HG03139 (cell line): ENCODE results near the gene ACSL1.
"Not testable (repeated sequence)": the region's sequence is repeated elsewhere in the genome, so short reads cannot be mapped to it uniquely, and the experiment has no call there.

Source experiments
- ATAC-seq: cut with Tn5 transposase; IDR thresholded peaks from one replicate; pipeline ENCODE4 v1.9.1; 2021; ENCODE audit not compliant: unreplicated experiment

ACSL1 gene

DNA sequence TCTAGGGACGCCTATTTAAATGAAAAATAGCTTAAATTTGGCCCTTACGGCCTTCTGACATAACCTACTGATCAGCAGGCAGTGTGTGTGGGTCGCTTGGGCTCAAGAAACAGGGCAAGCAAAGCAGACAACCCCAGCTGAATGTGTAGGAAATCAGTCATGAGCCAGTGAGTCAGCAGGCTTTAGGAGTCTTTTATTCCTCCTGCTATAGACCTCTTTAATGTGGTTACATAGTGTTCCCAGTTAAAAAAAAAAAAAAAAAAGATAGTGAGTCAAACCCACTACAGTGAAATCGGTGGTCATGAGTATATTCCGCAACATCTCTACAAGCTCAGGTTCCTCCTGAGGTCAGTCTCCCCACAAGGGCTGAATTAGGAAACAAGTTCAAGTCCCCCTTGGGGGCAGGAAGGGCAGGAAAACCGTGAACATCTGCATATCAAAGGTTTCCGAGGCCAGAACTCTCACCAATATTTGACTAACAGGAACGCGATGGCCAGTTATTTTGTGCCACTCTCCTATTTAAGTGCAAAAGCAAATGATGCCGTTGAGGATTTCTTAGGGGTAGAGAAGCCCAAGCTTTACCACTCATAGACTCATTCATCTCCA, 32.7 kb downstream of the ACSL1 start:
- ATAC-seq: no peak

DNA sequence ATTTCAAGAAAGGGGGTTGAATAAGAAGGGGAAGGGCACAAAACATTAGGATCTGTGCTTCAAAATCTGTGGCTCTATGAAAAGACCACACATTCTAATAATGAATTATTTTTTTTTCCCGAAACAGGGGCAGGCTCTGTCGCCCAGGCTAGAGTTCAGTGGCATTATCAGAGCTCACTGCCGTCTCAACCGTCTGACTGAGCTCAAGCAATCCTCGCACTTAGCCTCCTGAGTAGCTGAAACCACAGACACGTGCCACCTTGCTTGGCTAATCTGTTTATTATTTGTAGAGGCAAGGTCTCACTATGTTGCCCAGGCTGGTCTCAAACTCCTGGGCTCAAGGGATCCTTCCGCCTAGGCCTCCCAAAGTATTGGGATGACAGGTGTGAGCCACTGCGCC, 33.4 kb downstream of the ACSL1 start:
- no peak for ATAC-seq

DNA sequence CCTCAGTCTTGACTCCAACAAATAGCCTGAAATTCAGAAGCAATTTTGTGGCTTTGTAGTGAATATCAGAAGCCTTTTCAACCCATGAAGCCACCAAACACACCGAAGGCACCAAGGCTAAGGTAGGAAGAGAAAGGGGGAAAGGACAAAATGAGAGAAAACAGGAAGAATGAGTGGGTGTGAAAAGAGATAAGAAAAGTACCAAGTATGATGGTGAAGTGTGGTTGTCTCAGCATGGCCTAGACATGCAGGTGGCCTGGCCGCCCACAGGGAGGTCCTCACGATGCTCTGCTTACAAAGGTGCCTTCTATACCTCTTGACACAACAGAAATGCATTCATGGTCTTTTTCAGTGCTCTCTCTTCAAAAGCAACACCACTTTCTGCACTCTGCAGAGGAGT, 34.9 kb downstream of the ACSL1 start:
- no peak for ATAC-seq

DNA sequence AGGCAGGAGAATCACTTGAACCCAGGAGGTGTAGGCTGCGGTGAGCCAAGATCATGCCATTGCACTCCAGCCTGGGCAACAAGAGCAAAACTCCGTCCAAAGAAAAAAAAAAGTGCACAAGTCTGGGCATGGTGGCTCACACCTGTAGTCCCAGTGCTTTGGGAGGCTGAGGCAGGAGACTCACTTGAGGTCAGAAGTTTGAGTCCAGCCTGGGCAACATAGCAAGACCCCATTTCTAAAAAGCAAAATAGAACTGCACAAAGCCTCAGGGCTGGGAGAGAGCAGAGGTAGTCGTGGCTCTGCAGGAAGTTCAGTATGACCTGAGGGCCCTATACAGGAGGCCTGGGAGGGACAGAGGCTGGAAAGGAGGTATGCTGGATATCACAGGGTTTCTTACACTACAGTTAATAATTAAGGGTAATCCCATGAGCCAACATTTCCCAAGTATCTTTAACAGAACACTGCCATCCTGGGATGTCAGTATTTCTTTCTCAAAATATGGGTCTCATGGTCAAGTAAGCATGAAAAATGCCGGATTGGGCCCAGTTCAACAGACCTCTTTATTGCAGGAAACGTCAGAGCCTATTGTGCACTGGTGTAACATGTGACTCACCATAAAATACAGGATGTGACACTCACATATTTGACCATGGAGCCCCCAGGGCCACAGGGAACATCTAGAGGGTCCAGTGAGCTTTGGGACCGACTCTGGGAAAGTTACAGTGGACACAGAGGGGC, 37.8 kb downstream of the ACSL1 start:
- ATAC-seq: no peak

DNA sequence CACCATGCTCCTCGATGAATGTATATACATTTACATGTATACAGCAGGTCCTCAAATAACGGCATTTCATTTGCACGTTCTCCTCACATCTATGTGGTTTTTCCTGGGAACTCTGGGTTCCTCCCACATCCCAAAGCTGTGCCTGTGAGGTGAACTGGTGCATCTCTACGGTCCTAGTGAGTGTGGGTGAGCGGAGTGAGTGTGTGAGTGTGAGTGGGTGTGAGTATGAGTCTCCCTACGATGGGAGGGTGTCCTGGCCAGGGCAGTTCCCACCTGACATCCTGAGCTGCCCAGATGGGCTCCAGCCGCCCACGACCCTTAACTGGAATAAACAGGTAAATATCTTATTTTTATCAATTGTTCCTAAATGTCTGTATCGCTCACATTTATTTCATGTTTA, 40.0 kb downstream of the ACSL1 start:
- no peak for ATAC-seq

DNA sequence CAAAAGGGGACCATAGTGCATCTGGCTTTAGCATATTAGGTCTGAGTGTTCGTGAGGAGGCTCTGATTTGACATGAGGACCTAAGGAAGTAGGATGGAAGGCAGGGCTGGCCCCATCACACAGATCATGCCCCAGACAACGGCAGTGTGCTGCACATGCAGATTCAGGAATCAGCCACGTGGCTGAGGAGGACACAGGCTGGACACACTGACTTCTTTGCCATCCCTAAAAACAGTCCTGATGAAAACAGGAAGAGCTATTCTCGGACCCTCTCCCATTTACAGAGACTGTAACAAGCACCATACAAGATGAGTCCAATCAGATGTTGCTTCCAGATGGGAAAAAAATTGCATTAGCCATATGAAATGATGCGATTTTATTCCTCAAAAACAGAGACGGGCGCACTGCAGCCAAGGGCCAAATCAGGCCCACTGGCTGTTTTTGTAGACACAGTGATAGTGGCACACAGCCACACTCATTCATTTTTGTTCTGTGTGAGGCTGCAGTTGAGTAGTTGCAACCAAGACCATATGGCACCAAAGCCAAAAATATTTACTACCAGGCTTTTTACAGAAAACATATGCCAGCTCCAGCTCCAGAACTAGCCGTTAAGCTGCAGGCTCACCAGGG, 41.0 kb downstream of the ACSL1 start:
- ATAC-seq: no peak

DNA sequence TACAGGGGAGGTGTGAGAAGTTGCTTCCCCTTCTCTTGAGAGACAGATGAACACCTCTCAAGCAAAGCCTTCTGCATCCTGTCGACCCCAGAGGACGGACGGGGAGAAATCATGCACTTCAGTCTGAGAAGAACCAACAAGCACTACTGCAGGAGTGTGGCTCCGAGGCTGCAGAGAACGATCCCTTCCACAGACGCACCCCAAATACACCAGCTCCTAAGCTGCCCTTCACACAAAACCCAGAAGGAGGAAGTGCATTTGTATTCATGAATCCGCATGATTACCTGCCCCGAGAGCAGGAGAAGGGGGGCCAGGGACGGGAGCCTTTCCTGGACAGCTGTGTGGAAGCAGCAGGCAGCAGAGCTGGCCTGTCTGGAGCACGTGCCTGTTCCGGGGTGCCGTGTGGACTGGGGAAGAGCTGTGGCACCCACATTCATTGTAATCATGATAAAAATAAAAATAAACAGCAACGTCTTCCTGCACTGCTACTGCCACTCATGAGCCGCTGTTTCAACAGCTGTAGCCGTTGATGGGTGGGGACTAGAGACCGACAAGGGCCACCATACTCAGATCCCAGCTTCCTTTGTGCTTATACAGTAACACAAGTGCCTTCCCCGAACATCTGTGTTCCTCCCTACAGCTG, 42.9 kb downstream of the ACSL1 start:
- ATAC-seq: peak; percentile 45

DNA sequence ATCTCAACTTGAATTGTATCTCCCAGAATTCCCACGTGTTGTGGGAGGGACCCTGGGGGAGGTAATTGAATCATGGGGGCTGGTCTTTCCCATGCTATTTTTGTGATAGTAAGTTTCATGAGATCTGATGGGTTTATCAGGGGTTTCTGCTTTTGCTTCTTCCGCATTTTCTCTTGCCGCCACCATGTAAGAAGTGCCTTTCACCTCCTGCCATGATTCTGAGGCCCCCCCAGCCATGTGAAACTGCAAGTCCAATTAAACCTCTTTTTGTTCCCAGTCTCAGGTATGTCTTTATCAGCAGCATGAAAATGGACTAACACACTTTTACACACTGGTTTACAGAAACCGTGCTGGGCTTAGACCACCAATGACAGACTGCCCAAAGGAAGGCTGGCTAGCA, 46.6 kb downstream of the ACSL1 start:
- ATAC-seq: not testable (repeated sequence)

DNA sequence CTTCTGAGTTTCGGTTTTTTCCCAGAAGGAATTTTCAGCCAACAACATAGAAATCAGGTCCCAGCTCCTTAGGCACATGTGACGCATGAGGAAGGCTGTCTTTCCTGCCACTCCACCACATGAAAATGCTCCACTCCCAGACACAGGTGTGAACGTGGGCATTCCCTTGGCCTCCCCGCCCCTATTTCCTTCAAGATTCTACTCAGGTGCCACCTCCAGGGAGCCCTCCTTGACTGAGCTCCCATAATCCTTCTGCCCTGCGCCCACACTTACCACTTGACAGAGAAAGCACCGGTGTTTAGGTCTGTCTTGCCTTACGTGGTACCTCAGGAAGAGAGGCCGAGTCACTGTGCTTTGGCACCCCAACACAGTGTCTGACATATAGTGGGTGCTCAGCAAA, 47.4 kb downstream of the ACSL1 start:
- no peak for ATAC-seq

DNA sequence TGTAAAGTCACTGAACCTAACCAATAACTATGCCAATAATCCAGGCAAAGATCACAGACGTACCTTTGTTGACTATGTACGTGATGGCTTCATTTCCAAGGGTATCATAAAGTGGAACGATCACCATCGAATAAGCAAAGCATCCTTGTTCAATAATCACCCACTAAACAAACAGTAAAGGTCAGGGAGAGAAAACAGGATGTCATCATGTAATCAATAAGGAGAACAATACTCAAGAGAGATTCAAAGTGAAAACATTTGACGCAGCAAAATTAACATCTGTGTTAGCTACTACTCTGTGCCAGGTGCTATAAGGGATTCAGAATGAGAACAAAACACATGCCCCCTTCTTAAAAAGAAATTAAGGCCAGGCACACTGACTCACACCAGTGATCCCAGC, 48.9 kb downstream of the ACSL1 start:
- ATAC-seq: no peak

DNA sequence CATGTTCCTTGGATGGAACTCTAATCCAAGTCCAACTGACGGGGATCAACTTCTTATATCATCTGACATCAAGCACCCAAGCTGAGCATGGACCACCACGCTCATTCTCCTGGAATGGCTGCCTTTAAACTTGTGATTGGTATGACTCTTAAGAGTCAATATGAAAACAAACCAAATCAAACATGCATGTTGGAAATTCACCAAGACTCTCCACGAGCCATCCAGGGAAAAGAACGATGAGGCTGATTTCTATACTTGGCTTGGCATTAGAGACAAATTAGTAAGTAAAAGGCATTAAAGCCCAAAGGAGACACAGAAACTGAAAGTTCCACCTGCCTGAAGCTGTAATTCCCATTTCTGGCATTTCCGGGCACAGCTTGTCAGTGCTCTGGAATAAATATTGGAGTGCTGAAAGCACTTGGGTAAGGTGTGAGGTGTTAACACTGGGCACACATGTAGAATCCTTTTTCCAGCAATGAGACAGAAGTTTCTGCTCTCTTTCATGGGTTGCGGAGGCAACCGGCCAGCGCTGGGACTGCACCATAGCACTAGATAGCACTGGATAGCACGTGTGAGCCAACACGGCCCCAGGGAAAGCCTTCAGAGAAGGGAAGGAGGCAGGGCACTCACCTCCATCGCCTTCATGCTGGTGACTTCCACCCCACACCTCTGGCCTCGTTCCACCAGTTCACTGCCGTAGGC, 49.8 kb downstream of the ACSL1 start:
- ATAC-seq: no peak

DNA sequence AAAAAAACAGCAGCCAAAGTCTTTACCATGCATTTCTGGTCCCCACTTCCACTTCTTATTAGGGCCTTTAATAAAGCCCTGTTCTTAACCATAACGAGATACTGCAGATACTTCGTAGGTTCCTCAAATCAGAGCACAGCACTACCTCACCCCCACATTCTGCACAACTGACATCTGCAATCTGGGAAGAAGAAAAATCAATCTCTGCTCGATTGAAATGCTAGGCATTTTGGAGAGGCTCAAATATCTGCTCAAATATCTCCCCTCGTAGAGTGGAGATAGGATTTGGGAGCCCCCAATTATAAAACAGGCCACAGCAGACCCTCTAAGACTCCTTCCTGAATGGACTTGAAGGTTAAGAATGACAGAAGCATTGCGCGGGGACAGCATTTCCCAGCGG, 51.6 kb downstream of the ACSL1 start:
- no peak for ATAC-seq

DNA sequence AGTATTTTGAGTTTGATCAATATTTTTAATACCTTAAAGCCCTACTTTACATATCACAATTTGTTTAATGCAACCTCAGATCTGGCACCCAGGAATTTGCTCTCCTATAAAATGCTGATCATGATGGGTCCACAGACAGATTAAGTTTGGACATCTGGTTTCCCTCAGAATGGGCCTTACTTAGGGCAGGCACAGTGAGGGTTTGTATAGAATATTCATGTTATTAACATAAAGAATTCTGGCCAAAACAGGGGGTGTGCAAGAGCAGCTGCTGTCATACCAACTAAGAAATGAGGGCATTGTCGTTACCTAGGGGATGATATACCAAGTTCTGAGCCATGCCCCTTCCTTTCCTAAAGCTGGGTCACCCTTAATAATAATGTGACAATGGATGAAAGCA, 54.4 kb downstream of the ACSL1 start:
- no peak for ATAC-seq

DNA sequence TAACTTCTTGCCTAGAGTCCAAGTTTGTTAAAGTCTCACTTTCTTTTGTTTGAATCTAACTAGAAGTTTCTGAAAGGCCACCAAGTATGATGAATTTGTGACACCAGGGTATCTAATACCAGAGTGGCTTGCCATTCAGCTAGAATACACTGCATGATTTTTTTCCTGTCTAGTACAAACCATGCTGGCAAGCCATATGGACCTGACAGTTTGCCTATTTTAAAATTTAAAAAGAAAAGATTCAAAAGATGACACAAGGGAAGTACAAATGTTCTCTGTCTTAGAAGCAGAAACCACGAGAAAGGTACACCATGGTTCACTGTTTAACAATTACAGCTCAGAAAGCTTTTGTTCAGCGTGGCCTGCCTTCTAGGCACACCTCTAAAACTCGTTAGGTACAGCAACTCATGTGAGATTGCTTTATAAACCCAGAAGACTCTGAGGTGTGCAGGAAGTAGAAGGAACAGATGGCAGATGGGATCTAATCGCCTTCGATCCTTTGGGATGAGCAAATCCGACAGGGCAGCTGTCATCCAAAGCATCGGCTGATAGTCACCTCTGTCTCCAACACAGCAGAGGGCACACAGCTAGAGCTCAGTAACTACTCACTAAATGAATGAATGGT, 56.5 kb downstream of the ACSL1 start:
- no peak for ATAC-seq

DNA sequence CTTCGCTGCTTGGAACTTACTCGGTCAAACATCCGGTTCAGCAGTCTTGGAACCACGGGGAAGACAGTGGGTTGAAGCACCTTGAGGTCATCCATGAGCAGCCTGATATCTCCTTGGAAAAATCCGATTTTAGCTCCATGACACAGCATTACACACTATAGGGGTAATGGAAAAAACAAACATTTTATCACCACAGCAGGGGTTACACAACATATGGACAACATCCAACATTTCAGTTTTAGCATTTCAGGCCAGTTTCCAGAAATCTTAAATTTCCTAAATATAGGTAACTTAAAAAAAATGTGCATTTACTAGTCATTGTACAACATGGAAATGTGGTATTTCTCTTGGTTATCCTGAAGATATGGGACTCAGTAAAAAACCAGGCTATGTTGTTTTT, 57.5 kb downstream of the ACSL1 start:
- no peak for ATAC-seq

DNA sequence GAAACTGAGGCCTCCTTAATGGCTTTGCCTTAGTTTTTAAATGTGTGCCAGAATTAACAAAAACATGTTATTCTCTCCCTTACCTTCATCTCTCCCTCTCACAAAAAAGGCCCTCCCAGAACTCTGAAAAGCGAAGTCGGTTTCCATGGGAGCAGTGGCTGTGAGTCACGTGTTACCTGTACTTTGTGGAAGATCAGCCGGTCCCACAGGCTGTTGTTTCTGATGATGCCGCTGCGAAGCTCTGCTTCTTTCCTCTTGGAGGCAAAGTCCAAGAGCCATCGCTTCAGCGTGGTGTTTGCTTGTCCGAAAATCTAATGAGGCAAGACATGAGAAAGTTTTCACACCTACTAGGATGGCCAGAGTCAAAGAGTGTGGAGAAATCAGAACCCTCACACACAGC, 59.3 kb downstream of the ACSL1 start:
- no peak for ATAC-seq

DNA sequence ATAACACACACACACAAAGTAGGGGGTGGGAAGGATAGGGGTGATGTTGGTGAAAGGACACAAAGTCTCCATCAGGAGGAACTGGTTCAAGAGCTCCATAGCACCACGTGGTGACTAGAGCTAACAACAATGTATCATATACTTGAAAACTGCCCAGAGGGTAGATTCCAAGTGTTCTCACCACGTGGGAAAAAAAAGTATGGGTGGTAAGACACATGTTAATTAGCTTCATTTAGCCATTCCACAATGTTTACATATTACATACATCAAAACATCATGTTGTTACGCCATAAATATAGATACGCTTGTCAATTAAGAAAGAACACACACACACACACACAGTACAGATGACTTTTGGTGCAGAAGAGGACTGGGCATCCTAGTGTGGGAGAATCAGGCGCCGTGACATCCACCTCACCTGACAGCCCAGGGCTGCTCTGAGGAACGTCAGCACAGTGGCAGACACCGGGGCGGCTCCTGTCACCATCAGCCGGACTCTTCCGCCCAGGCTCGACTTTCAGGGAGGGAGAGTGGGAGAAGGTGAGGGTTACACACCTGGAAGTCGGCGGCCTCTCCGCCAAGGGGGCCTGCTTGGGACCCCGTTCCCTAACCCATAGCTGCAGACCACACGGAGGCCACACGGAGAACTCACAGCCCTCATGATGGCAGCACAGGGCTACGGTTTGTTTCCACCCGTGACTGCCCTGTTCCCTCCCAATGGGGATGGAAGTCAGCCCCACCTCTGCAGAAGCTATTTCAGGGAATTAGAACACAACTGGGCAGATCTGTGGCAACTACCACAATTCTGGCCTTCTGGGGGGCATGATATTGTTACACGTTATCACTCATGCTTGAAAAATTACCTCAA, 60.1 kb downstream of the ACSL1 start:
- no peak for ATAC-seq

DNA sequence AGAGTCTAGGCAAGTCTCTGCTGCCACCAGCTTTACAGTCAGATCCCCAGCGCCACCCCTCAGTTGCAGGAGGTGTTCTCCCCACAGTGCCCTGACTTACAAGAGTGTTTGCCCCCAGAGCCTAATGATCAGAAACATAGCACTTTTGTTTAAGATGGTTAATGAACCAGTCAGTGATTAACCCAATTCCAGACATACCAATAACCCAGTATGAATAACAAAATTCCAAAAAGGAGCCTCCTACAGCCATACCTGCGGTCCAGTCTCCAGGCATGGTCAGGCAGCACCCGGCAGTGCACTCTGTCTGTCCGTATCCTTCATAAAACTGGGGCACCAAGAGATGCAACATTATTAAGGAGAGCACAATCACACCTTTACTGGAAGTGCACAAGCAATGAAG, 61.2 kb downstream of the ACSL1 start:
- no peak for ATAC-seq

DNA sequence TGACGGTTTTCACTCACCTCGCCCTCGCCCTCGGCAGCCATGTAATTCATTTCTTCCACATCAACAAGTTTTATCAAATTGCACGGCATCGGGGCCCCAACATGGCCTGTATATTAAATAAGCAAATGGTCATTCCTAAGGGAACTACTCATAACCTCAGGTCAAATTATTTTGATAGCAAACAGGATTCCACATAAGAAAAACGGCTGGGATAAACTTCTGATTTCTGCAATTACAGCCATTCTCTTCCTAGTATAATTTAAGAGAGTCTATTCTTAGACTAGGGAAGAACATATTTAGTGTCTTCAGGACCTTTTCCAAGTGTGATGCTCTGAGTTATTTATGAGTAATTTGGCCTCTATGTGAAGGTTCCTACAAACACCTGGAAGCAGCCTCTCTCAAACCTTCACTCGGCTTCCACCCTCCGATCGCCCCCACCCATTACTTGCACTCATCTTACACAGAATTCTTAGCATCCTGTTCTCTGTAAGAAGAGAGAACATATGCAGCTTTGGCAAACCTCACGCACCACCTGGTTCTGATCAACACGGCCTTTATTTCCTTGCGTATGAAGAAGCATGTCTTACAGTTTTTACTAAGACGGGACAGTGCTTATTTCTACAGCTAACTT, 62.5 kb downstream of the ACSL1 start:
- ATAC-seq: no peak

DNA sequence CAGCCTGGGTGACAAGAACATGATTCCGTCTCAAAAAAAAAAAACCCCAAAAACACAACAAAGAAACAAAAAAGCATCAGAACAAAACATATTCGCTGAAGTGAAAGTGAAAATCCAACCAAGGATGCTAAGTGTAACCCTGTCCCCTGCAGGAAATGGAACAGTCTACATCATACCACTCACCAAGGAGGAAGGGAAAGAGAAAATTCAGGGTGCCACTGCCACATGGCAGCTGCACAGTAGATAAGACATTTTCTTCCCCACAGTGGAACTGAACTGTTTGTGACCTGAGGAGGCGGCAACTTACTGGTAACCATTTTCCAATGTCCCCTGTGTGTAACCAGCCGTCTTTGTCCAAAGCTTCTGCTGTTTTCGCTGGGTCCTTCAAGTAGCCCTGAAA, 63.7 kb downstream of the ACSL1 start:
- peak; percentile 73 for ATAC-seq
